Measurements from ENCODE around the gene NPLOC4. TPM values are rescaled to one million over a fixed set of nuclear protein-coding genes. Genes with fewer than 3 reads are reported as not detected.

Gene NPLOC4
- total and polyA plus RNA-seq, 2 of the 8 experiments (the other 6 are each of a cell fraction or from before 2014, with no cell fraction given) = 70.7 to 92.7 TPM

DNA sequence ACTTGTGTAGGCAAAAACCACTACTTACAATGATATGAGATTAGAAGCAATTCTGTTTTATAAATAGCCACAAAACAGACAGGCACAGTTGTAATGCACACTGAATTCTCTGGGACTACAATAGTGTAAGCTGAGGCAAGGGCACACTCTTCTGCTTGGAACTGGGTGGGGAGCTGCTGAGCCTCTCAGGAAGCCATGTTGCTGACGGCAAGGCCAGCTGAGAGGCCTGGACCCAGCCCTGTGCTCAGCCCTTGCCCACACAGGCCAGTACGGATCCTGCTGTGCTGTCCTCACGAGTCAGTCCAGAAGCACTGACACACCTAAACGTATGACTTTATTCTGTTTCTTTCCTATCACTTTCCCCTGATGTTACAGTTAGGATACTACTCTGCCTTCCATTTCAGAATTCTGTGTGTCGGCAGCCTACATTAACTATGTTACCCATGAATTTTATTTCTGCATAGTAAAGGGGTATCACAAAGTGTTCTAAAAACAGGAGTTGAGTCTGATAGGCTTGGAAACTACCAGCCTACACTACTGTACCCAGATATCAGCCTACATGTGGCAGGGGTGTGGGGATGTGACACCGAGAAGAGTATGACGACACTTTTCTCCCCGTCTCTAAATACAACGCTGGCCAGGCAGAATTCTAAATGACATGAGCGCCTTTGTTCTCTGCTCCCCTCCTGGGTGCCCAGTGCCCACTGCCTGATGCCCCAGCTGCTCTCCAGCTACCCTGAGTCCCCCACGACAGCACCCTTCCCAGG is 43.6 kb downstream of the NPLOC4 start (continued):
- TF ChIP-seq, protein P1, sequence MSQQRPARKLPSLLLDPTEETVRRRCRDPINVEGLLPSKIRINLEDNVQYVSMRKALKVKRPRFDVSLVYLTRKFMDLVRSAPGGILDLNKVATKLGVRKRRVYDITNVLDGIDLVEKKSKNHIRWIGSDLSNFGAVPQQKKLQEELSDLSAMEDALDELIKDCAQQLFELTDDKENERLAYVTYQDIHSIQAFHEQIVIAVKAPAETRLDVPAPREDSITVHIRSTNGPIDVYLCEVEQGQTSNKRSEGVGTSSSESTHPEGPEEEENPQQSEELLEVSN (IDR thresholded peaks at IDR 0.05) = no peak
- TF ChIP-seq TAF7 (optimal IDR thresholded peaks at IDR 0.05; ENCODE audit: borderline replicate concordance, low read depth, low read length) (no peak), FOSL1 (IDR thresholded peaks at IDR 0.05; ENCODE audit: insufficient read depth, low read depth, low read length) (no peak), SP4 (IDR thresholded peaks at IDR 0.05; ENCODE audit: low read length) (no peak), BRCA1 (IDR thresholded peaks at IDR 0.05; ENCODE audit: low read depth, low read length) (no peak)

Data from H1 (cell line).